HG03460 (cell line): ENCODE data around the gene EREG.
"Not testable (repeated sequence)": the region's sequence is repeated elsewhere in the genome, so short reads cannot be mapped to it uniquely, and the experiment has no call there.

Source experiments
- ATAC-seq: cut with Tn5 transposase; IDR thresholded peaks from one replicate; pipeline ENCODE4 v1.9.1; 2021; ENCODE audit not compliant: unreplicated experiment

The EREG gene

GRCh38 chr4:74340421-74340820, 24.5 kb upstream of the EREG start:
- not testable (repeated sequence) for ATAC-seq

GRCh38 chr4:74344031-74344430, 20.9 kb upstream of the EREG start:
- ATAC-seq: no peak

GRCh38 chr4:74353858-74354257, 11.1 kb upstream of the EREG start:
- ATAC-seq: no peak

- ATAC-seq: no peak
Measured at GRCh38 chr4:74357965-74358364, 7.0 kb upstream of the EREG start.

- no peak for ATAC-seq
Measured at GRCh38 chr4:74361671-74362070, 3.3 kb upstream of the EREG start.

GRCh38 chr4:74362347-74362746, 2.6 kb upstream of the EREG start:
- no peak for ATAC-seq

GRCh38 chr4:74364256-74364651, 691 bp upstream of the EREG start:
- no peak for ATAC-seq

GRCh38 chr4:74365761-74366160, 816 bp downstream of the EREG start:
- no peak for ATAC-seq

GRCh38 chr4:74366367-74366911, 1.5 kb downstream of the EREG start:
- ATAC-seq: peak; percentile 39

- no peak for ATAC-seq
Measured at GRCh38 chr4:74367656-74368290, 2.8 kb downstream of the EREG start.

GRCh38 chr4:74368596-74368995, 3.7 kb downstream of the EREG start:
- ATAC-seq: no peak

- no peak for ATAC-seq
Measured at GRCh38 chr4:74369855-74370254, 4.9 kb downstream of the EREG start.

- ATAC-seq: peak; percentile 67
Measured at GRCh38 chr4:74370912-74371311, 6.0 kb downstream of the EREG start.

- ATAC-seq: no peak
Measured at GRCh38 chr4:74374128-74374527, 9.2 kb downstream of the EREG start.

- ATAC-seq: no peak
Measured at GRCh38 chr4:74374561-74375327, 9.8 kb downstream of the EREG start.

GRCh38 chr4:74375824-74376426, 11.0 kb downstream of the EREG start:
- ATAC-seq: no peak

GRCh38 chr4:74376888-74377483, 12.0 kb downstream of the EREG start:
- peak; percentile 71 for ATAC-seq

- no peak for ATAC-seq
Measured at GRCh38 chr4:74377714-74378113, 12.8 kb downstream of the EREG start.

GRCh38 chr4:74378573-74378972, 13.6 kb downstream of the EREG start:
- no peak for ATAC-seq

- ATAC-seq: no peak
Measured at GRCh38 chr4:74379912-74380311, 15.0 kb downstream of the EREG start.

- ATAC-seq: no peak
Measured at GRCh38 chr4:74385386-74385785, 20.4 kb downstream of the EREG start.

GRCh38 chr4:74386159-74386558, 21.2 kb downstream of the EREG start:
- no peak for ATAC-seq
